ENCODE measurements around the gene SBF2.
"Not testable (repeated sequence)": the region's sequence is repeated elsewhere in the genome, so short reads cannot be mapped to it uniquely, and the experiment has no call there.

SBF2 gene

GRCh38 chr11:10267821-10268220 lies 26.2 kb downstream of the SBF2 start:
- no peak for DNase-seq (ENCODE audit: low read depth in 3 of 3)

GRCh38 chr11:10265936-10266335 lies 28.1 kb downstream of the SBF2 start:
- no peak for DNase-seq (ENCODE audit: low read depth in 3 of 3)

GRCh38 chr11:10264716-10265115 lies 29.3 kb downstream of the SBF2 start:
- DNase-seq (ENCODE audit: low read depth in 3 of 3) = not testable (repeated sequence)

GRCh38 chr11:10263929-10264328 lies 30.1 kb downstream of the SBF2 start:
- DNase-seq (ENCODE audit: low read depth in 3 of 3) = no peak

GRCh38 chr11:10261821-10262220 lies 32.2 kb downstream of the SBF2 start:
- DNase-seq (ENCODE audit: low read depth in 3 of 3) = no peak

- DNase-seq (ENCODE audit: low read depth in 3 of 3) = no peak
Measured at GRCh38 chr11:10257478-10257877, 36.5 kb downstream of the SBF2 start.

- no peak for DNase-seq (ENCODE audit: low read depth in 3 of 3)
Measured at GRCh38 chr11:10255388-10256125, 38.5 kb downstream of the SBF2 start.

GRCh38 chr11:10249448-10250131 lies 44.4 kb downstream of the SBF2 start:
- not testable (repeated sequence) for DNase-seq (ENCODE audit: low read depth in 3 of 3)

GRCh38 chr11:10247011-10247410 lies 47.0 kb downstream of the SBF2 start:
- no peak for DNase-seq (ENCODE audit: low read depth in 3 of 3)

GRCh38 chr11:10243896-10244575 lies 50.0 kb downstream of the SBF2 start:
- no peak for DNase-seq (ENCODE audit: low read depth in 3 of 3)

- DNase-seq (ENCODE audit: low read depth in 3 of 3) = no peak
Measured at GRCh38 chr11:10236840-10237239, 57.2 kb downstream of the SBF2 start.

GRCh38 chr11:10233581-10233980 lies 60.4 kb downstream of the SBF2 start:
- DNase-seq (ENCODE audit: low read depth in 3 of 3) = no peak

- no peak for DNase-seq (ENCODE audit: low read depth in 3 of 3)
Measured at GRCh38 chr11:10232756-10233155, 61.3 kb downstream of the SBF2 start.

- DNase-seq (ENCODE audit: low read depth in 3 of 3) = not testable (repeated sequence)
Measured at GRCh38 chr11:10231803-10232202, 62.2 kb downstream of the SBF2 start.

GRCh38 chr11:10225553-10225952 lies 68.5 kb downstream of the SBF2 start:
- DNase-seq (ENCODE audit: low read depth in 3 of 3) = no peak

- DNase-seq (ENCODE audit: low read depth in 3 of 3) = no peak
Measured at GRCh38 chr11:10222399-10222798, 71.6 kb downstream of the SBF2 start.

GRCh38 chr11:10221342-10221741 lies 72.7 kb downstream of the SBF2 start:
- no peak for DNase-seq (ENCODE audit: low read depth in 3 of 3)

- no peak for DNase-seq (ENCODE audit: low read depth in 3 of 3)
Measured at GRCh38 chr11:10211470-10211869, 82.5 kb downstream of the SBF2 start.

GRCh38 chr11:10209326-10209725 lies 84.7 kb downstream of the SBF2 start:
- DNase-seq (ENCODE audit: low read depth in 3 of 3) = no peak

- no peak for DNase-seq (ENCODE audit: low read depth in 3 of 3)
Measured at GRCh38 chr11:10208131-10208575, 85.9 kb downstream of the SBF2 start.

GRCh38 chr11:10205928-10206327 lies 88.1 kb downstream of the SBF2 start:
- no peak for DNase-seq (ENCODE audit: low read depth in 3 of 3)

GRCh38 chr11:10204021-10204420 lies 90.0 kb downstream of the SBF2 start:
- no peak for DNase-seq (ENCODE audit: low read depth in 3 of 3)

- DNase-seq (ENCODE audit: low read depth in 3 of 3) = no peak
Measured at GRCh38 chr11:10201343-10201742, 92.7 kb downstream of the SBF2 start.
